Activated CD8-positive, alpha-beta memory T cell treated with anti-CD3 and anti-CD28 coated beads for 24 hours (primary cell): ENCODE measurements around the gene UCK2.

Experiments used
- DNase-seq: peaks from one replicate; pipeline ENCODE4 v3.0.0-alpha.2; 2020

Gene UCK2

GRCh38 chr1:165942927-165943597 is 115.6 kb downstream of the UCK2 start:
- DNase-seq: no peak

- DNase-seq: no peak
Observed at GRCh38 chr1:165945911-165946310, 118.5 kb downstream of the UCK2 start.

- no peak for DNase-seq
Observed at GRCh38 chr1:165947797-165948455, 120.5 kb downstream of the UCK2 start.

GRCh38 chr1:165949335-165950130 is 122.1 kb downstream of the UCK2 start:
- DNase-seq: no peak

GRCh38 chr1:165954940-165955339 is 127.5 kb downstream of the UCK2 start:
- DNase-seq: no peak

GRCh38 chr1:165958306-165958705 is 130.9 kb downstream of the UCK2 start:
- no peak for DNase-seq

GRCh38 chr1:165960136-165960535 is 132.7 kb downstream of the UCK2 start:
- DNase-seq: no peak

GRCh38 chr1:165960881-165961280 is 133.5 kb downstream of the UCK2 start:
- no peak for DNase-seq
